Stimulated activated memory B cell treated with anti-CD40 and anti-IgM and Interleukin-4, amounts not matched to agents 10 μg/mL and 1 μg/mL and 100 μg/mL, for 72 hours (primary cell): ENCODE data around the gene RMDN2.
A peak's percentile ranks its signal among the peaks of the same experiment; 100 is the strongest.
"Not testable (repeated sequence)": the region's sequence is repeated elsewhere in the genome, so short reads cannot be mapped to it uniquely, and the experiment has no call there.

ENCODE experiments used
- ATAC-seq: fragments of 150-1000 bp; cut with Tn5 transposase; 2 replicates; pipeline ENCODE4 v1.10.0; 2021
- H3K27ac Mint-ChIP-seq: one replicate; pipeline ENCODE4 v1.8.0; 2022; ENCODE audit warnings: mild to moderate bottlenecking, mixed read lengths
- H3K27me3 Mint-ChIP-seq: one replicate; pipeline ENCODE4 v1.8.0; 2022; ENCODE audit warnings: mixed read lengths
- H3K36me3 Mint-ChIP-seq: one replicate; pipeline ENCODE4 v1.8.0; 2022; ENCODE audit warnings: mixed read lengths
- H3K4me1 Mint-ChIP-seq: one replicate; pipeline ENCODE4 v1.8.0; 2022; ENCODE audit warnings: mixed read lengths
- H3K4me3 Mint-ChIP-seq: one replicate; pipeline ENCODE4 v1.8.0; 2022; ENCODE audit warnings: mild to moderate bottlenecking, moderate library complexity, mixed read lengths
- H3K9me3 Mint-ChIP-seq: one replicate; pipeline ENCODE4 v1.8.0; 2022; ENCODE audit warnings: mixed read lengths

Gene RMDN2

GRCh38 chr2:37937568-37937967 lies 12.5 kb downstream of the RMDN2 start:
- not testable (repeated sequence) for H3K27me3 Mint-ChIP-seq, H3K9me3 Mint-ChIP-seq, H3K4me3 Mint-ChIP-seq, ATAC-seq
- H3K4me1 Mint-ChIP-seq: peaks cover 77% of the 10 kb centered on the region
- H3K27ac Mint-ChIP-seq: peak overlapping the region; percentile 32
- peaks cover 21% of the 10 kb centered on the region for H3K36me3 Mint-ChIP-seq

GRCh38 chr2:37941267-37941666 lies 16.2 kb downstream of the RMDN2 start:
- ATAC-seq, H3K4me3 Mint-ChIP-seq, H3K9me3 Mint-ChIP-seq, H3K27me3 Mint-ChIP-seq, H3K27ac Mint-ChIP-seq: not testable (repeated sequence)
- Mint-ChIP-seq H3K36me3 (peaks cover 26% of the 10 kb centered on the region), H3K4me1 (peaks cover 55% of the 10 kb centered on the region)

DNA sequence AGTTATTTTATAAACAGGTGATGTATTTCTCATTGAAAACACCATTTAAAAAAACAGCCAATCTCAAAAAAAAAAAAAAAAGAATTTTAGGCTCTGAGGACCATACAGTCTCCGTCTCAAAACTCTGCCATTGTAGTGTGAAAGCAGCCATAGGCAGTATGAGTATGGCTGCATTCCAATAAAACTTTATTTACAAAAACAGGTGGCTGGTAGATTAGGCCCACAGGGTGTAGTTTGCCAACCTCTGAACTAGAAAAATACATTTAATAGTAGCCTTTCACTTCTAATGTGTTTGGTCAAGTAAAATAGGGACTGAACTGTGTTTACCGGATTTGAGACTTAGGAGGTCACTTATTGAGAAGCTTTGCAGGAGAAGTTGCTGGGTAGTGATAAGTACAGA lies 19.2 kb downstream of the RMDN2 start:
- ATAC-seq: no peak
- Mint-ChIP-seq H3K27me3 (no peaks in the 10 kb centered on the region), H3K36me3 (peaks cover 21% of the 10 kb centered on the region), H3K4me3 (no peak overlapping the region), H3K4me1 (peaks cover 27% of the 10 kb centered on the region), H3K9me3 (peaks cover 3% of the 10 kb centered on the region), H3K27ac (no peak overlapping the region)

- peaks cover 10% of the 10 kb centered on the region for H3K4me1 Mint-ChIP-seq
- H3K4me3 Mint-ChIP-seq: no peak overlapping the region
Measured at GRCh38 chr2:37947306-37947705, 22.2 kb downstream of the RMDN2 start.

GRCh38 chr2:37962018-37962739 lies 37.1 kb downstream of the RMDN2 start:
- not testable (repeated sequence) for H3K27me3 Mint-ChIP-seq, H3K4me1 Mint-ChIP-seq, H3K27ac Mint-ChIP-seq, H3K4me3 Mint-ChIP-seq, ATAC-seq
- Mint-ChIP-seq H3K36me3 (peaks cover 80% of the 10 kb centered on the region), H3K9me3 (peaks cover 17% of the 10 kb centered on the region)

More at GRCh38 chr2:37947306-37947705, 22.2 kb downstream of the RMDN2 start:
- no peak for ATAC-seq
- H3K36me3 Mint-ChIP-seq: peaks cover 21% of the 10 kb centered on the region
- H3K27ac Mint-ChIP-seq: no peak overlapping the region
- no peaks in the 10 kb centered on the region for H3K9me3 Mint-ChIP-seq
- H3K27me3 Mint-ChIP-seq: no peaks in the 10 kb centered on the region

DNA sequence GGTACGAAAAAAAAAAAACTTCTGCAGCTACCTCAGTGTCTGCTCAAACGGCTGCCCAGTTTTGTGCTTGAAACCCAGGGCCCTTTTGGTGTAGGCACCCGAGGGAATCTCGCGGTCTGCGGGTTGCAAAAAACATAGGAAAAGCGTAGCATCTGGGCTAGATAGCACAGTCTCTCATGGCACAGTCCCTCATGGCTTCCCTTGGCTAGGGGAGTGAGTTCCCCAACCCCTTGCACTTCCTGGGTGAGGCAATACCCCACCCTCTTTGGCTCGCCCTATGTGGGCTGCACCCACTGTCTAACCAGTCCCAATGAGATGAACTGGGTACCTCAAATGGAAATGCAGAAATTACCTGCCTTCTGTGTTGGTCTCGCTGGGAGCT lies 37.6 kb downstream of the RMDN2 start:
- not testable (repeated sequence) for H3K4me1 Mint-ChIP-seq, H3K27ac Mint-ChIP-seq, H3K4me3 Mint-ChIP-seq, H3K27me3 Mint-ChIP-seq, ATAC-seq
- Mint-ChIP-seq H3K9me3 (peaks cover 17% of the 10 kb centered on the region), H3K36me3 (peaks cover 75% of the 10 kb centered on the region)

DNA sequence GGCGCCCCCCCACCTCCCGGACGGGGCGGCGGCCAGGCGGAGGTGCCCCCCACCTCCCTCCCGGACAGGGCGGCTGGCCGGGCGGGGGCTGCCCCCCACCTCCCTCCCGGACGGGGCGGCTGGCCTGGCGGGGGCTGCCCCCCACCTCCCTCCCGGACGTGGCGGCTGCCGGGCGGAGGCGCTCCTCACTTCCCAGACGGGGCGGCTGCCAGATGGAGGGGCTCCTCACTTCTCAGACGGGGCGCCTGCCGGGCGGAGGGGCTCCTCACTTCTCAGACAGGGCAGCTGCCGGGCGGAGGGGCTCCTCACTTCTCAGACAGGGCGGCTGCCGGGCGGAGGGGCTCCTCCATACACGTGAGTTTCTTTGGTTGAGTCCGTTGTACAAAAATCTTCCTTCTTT lies 38.8 kb downstream of the RMDN2 start:
- H3K4me1 Mint-ChIP-seq, ATAC-seq, H3K4me3 Mint-ChIP-seq, H3K27ac Mint-ChIP-seq, H3K27me3 Mint-ChIP-seq: not testable (repeated sequence)
- Mint-ChIP-seq H3K9me3 (peaks cover 17% of the 10 kb centered on the region), H3K36me3 (peaks cover 65% of the 10 kb centered on the region)

DNA sequence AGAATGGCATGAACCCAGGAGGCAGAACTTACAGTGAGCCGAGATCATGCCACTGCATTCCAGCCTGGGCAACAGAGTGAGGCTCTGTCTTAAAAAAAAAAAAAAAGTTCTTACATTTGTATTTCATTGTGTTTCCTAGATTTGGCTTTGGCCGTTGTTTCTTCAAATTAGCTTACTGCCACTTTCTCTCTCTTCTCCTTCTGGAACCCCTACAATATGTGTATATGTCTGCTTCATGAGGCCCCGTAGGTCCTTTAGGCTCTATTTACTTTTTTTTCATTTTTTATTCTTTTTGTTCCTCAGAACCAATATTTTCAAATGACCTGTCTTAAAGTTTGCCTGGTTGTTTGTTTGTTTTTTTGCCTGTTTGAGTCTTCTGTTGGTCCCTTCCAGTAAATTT lies 41.2 kb downstream of the RMDN2 start:
- no peak overlapping the region for H3K27ac Mint-ChIP-seq
- peaks cover 7% of the 10 kb centered on the region for H3K4me1 Mint-ChIP-seq
- H3K36me3 Mint-ChIP-seq: peaks cover 48% of the 10 kb centered on the region
- peaks cover 7% of the 10 kb centered on the region for H3K9me3 Mint-ChIP-seq
- no peak for ATAC-seq
- no peaks in the 10 kb centered on the region for H3K27me3 Mint-ChIP-seq
- no peak overlapping the region for H3K4me3 Mint-ChIP-seq

- H3K27ac Mint-ChIP-seq: no peak overlapping the region
- H3K9me3 Mint-ChIP-seq: peaks cover 3% of the 10 kb centered on the region
- H3K4me1 Mint-ChIP-seq: peaks cover 7% of the 10 kb centered on the region
- no peak for ATAC-seq
- no peak overlapping the region for H3K4me3 Mint-ChIP-seq
- no peaks in the 10 kb centered on the region for H3K27me3 Mint-ChIP-seq
- peaks cover 30% of the 10 kb centered on the region for H3K36me3 Mint-ChIP-seq
Measured at GRCh38 chr2:37969731-37970130, 44.6 kb downstream of the RMDN2 start.

- H3K36me3 Mint-ChIP-seq: peaks cover 14% of the 10 kb centered on the region
- ATAC-seq: no peak
- no peaks in the 10 kb centered on the region for H3K9me3 Mint-ChIP-seq
- no peak overlapping the region for H3K4me3 Mint-ChIP-seq
- no peaks in the 10 kb centered on the region for H3K27me3 Mint-ChIP-seq
- peaks cover 11% of the 10 kb centered on the region for H3K4me1 Mint-ChIP-seq
- no peak overlapping the region for H3K27ac Mint-ChIP-seq
Measured at GRCh38 chr2:37971971-37972370, 46.9 kb downstream of the RMDN2 start.

DNA sequence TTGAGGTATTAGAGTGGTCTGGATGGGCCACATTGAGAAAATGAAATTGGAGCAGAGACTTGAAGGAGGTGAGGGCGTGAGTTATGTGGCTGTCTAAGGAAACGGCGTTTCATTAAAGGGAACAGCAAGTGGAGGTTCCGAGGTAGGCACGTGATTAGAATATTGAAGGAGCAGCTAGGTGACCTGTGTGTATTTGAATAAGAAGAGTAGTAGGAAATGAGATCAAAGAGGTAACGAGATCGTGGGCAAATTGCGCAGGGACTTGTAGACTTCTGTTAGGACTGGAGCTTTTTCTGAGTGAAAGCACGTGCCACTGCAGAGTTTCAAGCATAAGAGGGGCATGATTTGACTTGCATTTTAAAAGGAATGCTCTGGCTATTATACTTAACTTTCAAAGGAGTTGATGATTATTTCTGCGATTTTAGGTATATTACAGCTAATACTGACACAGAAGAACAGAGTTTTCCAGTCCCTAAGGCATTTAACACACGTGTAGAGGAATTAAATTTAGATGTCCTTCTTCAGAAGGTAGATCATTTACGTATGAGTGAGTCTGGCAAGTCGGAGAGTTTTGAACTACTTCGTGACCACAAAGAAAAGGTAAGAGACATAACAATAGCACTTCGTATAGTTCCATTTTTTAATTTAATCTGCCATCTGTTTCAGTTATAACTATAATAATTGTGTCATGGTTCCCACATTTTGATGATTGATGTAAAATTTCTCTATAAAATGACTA lies 48.7 kb downstream of the RMDN2 start:
- peaks cover 11% of the 10 kb centered on the region for H3K4me1 Mint-ChIP-seq
- ATAC-seq: no peak
- H3K4me3 Mint-ChIP-seq: no peak overlapping the region
- H3K27ac Mint-ChIP-seq: no peak overlapping the region
- peaks cover 17% of the 10 kb centered on the region for H3K36me3 Mint-ChIP-seq
- H3K27me3 Mint-ChIP-seq: no peaks in the 10 kb centered on the region
- H3K9me3 Mint-ChIP-seq: no peaks in the 10 kb centered on the region

DNA sequence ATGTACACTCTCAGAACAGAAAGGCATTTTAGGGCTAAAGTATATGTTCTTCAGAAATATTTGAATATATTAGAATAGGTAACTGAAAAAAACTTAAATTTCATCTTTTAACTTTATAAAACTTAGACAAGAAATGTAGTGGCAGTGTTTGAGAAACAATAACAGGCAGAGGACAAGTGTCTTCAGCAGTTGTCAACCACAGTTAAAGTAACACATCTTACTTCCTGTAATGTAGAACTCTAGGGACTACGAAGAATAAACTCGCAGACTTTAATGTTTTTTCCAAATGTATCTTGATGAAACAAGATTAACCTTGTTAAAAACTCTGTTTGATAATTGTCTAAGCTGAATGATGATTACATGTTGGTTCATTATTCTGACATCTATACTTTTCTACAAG lies 50.7 kb downstream of the RMDN2 start:
- Mint-ChIP-seq H3K36me3 (peaks cover 11% of the 10 kb centered on the region), H3K9me3 (no peaks in the 10 kb centered on the region), H3K27ac (no peak overlapping the region), H3K27me3 (no peaks in the 10 kb centered on the region), H3K4me3 (no peak overlapping the region), H3K4me1 (peaks cover 5% of the 10 kb centered on the region)
- no peak for ATAC-seq

GRCh38 chr2:37976411-37976810 lies 51.3 kb downstream of the RMDN2 start:
- no peak for ATAC-seq
- Mint-ChIP-seq H3K36me3 (peaks cover 11% of the 10 kb centered on the region), H3K27me3 (no peaks in the 10 kb centered on the region), H3K9me3 (no peaks in the 10 kb centered on the region), H3K4me3 (no peak overlapping the region), H3K27ac (no peak overlapping the region), H3K4me1 (peaks cover 5% of the 10 kb centered on the region)

GRCh38 chr2:37982147-37982582 lies 57.1 kb downstream of the RMDN2 start:
- Mint-ChIP-seq H3K27ac (peak overlapping the region; percentile 3), H3K9me3 (no peaks in the 10 kb centered on the region), H3K27me3 (no peaks in the 10 kb centered on the region), H3K4me3 (peak overlapping the region; percentile 38), H3K4me1 (peaks cover 8% of the 10 kb centered on the region), H3K36me3 (peaks cover 10% of the 10 kb centered on the region)
- ATAC-seq: no peak

GRCh38 chr2:37982847-37983246 lies 57.8 kb downstream of the RMDN2 start:
- Mint-ChIP-seq H3K4me3 (no peak overlapping the region), H3K36me3 (peaks cover 7% of the 10 kb centered on the region), H3K9me3 (no peaks in the 10 kb centered on the region), H3K4me1 (peaks cover 8% of the 10 kb centered on the region), H3K27ac (no peak overlapping the region), H3K27me3 (no peaks in the 10 kb centered on the region)
- no peak for ATAC-seq

GRCh38 chr2:37983719-37984118 lies 58.6 kb downstream of the RMDN2 start:
- Mint-ChIP-seq H3K36me3 (peaks cover 4% of the 10 kb centered on the region), H3K4me3 (no peak overlapping the region), H3K27me3 (no peaks in the 10 kb centered on the region), H3K9me3 (no peaks in the 10 kb centered on the region), H3K27ac (no peak overlapping the region), H3K4me1 (peaks cover 8% of the 10 kb centered on the region)
- ATAC-seq: no peak
